Measurements from ENCODE around the gene OR2V1. TPM values are rescaled to one million over a fixed set of nuclear protein-coding genes. Genes with fewer than 3 reads are reported as not detected.

OR2V1 gene
- total and polyA plus RNA-seq, 2 of the 4 experiments (the other 2 are of a cell fraction): not detected

DNA sequence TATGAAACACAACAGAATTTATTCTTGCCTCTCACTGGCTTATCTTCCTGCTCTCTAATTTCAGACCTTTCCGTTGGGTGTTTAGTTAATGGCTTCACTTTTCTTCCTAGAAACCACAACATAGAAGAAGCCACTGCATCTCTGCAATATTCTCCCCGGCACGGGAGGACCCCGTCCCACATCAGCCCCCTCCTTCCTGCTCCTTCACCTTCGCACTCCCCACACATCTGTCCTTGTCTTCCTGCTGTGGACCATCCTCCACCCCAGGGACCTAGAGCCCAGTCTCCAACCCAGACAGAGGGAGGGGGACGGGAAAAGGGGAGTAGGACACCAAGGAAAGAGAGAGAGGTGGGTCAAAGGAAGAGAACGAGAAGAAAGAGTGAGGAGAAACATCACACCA lies 1.4 kb downstream of the OR2V1 start:
- Histone ChIP-seq H4K8ac (ENCODE audit: low read depth in 2 of 2, low read length in 2 of 2) (no peak overlapping the region), H3K79me1 (ENCODE audit: low read depth in 1 of 2, low read length in 2 of 2) (no peaks in the 10 kb centered on the region), H3K4me2 (ENCODE audit: low read depth, low read length) (no peak overlapping the region), H3K9ac (ENCODE audit: low read depth, low read length) (no peak overlapping the region), H4K91ac (ENCODE audit: insufficient read depth, low read depth, low read length) (no peak overlapping the region), H3K18ac (ENCODE audit: low read depth, low read length) (no peak overlapping the region), H2BK5ac (ENCODE audit: low read depth, low read length, poor library complexity, severe bottlenecking) (no peak overlapping the region), H3K23ac (ENCODE audit: low read depth, low read length) (no peak overlapping the region), H3K36me3 (ENCODE audit: control insufficient read depth, insufficient read depth, low read length) (no peaks in the 10 kb centered on the region), H3K9me1 (ENCODE audit: insufficient read depth, low read length) (no peaks in the 10 kb centered on the region), H3K9me3 (ENCODE audit: control insufficient read depth, insufficient read depth, low read length) (peaks cover 3% of the 10 kb centered on the region; the same call in 1 of the 2 replicates), H2BK15ac (ENCODE audit: low read depth, low read length) (no peak overlapping the region), H3K27ac (ENCODE audit: insufficient read depth, low read length) (no peak overlapping the region), H3K56ac (ENCODE audit: extremely low read depth, insufficient read depth, low read length) (no peak overlapping the region), H3K4me1 (ENCODE audit: control insufficient read depth, insufficient read depth, low read length) (no peaks in the 10 kb centered on the region), H3K4me3 (ENCODE audit: insufficient read depth, low read depth, low read length) (no peak overlapping the region), H4K5ac (ENCODE audit: low read depth, low read length) (no peak overlapping the region), H2AK9ac (replicated peaks; ENCODE audit: low read depth, low read length, poor library complexity) (no peak overlapping the region), H2BK20ac (ENCODE audit: low read depth, low read length) (no peak overlapping the region), H3K27me3 (ENCODE audit: control insufficient read depth, insufficient read depth, low read length) (peaks cover 4% of the 10 kb centered on the region; the same call in 1 of the 2 replicates), H3K4ac (ENCODE audit: low read depth, low read length) (no peak overlapping the region), H2BK120ac (ENCODE audit: low read depth, low read length) (no peak overlapping the region), H2AK5ac (ENCODE audit: low read depth, low read length) (no peak overlapping the region), H4K20me1 (ENCODE audit: insufficient read depth, low read length) (no peaks in the 10 kb centered on the region), H2AFZ (replicated peaks; ENCODE audit: low read length, poor library complexity) (no peak overlapping the region), H3K14ac (replicated peaks; ENCODE audit: low read depth, low read length) (no peak overlapping the region)
- dilution Hi-C loops (cut with HindIII; ENCODE audit: low sequenced_read_pairs, unreplicated experiment) (no loop called here), in situ Hi-C loops (cut with MboI; ENCODE audit: low sequenced_read_pairs) (no loop called here), intact Hi-C loops (cut with micrococcal nuclease) (no loop called here)
- CTCF ChIA-PET: no interaction called here
- DNase-seq: no peak
- no peak for ATAC-seq (ENCODE audit: low read depth)
- no TSS peak for BruUV-seq (replicated peaks)
- TF ChIP-seq RAD21 (IDR thresholded peaks at IDR 0.05; ENCODE audit: low read length) (no peak), RFX5 (IDR thresholded peaks at IDR 0.05; ENCODE audit: low read depth, low read length) (no peak), MXI1 (IDR thresholded peaks at IDR 0.05; ENCODE audit: borderline replicate concordance, low read depth, low read length) (no peak), BHLHE40 (IDR thresholded peaks at IDR 0.05; ENCODE audit: low read depth, low read length) (no peak), ELK1 (IDR thresholded peaks at IDR 0.05; ENCODE audit: borderline replicate concordance, low read depth, low read length) (no peak), FOS (IDR thresholded peaks at IDR 0.05; ENCODE audit: low read depth, low read length) (no peak), NFE2L2 (IDR thresholded peaks at IDR 0.05; ENCODE audit: low read depth, low read length) (no peak), MAFK (IDR thresholded peaks at IDR 0.05; ENCODE audit: low read depth, low read length) (no peak), MAZ (IDR thresholded peaks at IDR 0.05; ENCODE audit: borderline replicate concordance, low read depth, low read length) (no peak), CTCF (conservative IDR thresholded peaks at IDR 0.05; ENCODE audit: low read depth, low read length) (no peak), CHD1 (IDR thresholded peaks at IDR 0.05; ENCODE audit: low read depth, low read length) (no peak), RCOR1 (IDR thresholded peaks at IDR 0.05; ENCODE audit: insufficient replicate concordance, low read length) (no peak), CEBPB (IDR thresholded peaks at IDR 0.05; ENCODE audit: low read depth, low read length) (no peak), POLR2A (IDR thresholded peaks at IDR 0.05; ENCODE audit: low read depth, low read length) (no peak), SMC3 (IDR thresholded peaks at IDR 0.05; ENCODE audit: low read depth, low read length) (no peak)
- TF ChIP-seq, protein P1, sequence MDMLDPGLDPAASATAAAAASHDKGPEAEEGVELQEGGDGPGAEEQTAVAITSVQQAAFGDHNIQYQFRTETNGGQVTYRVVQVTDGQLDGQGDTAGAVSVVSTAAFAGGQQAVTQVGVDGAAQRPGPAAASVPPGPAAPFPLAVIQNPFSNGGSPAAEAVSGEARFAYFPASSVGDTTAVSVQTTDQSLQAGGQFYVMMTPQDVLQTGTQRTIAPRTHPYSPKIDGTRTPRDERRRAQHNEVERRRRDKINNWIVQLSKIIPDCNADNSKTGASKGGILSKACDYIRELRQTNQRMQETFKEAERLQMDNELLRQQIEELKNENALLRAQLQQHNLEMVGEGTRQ (IDR thresholded peaks at IDR 0.05; ENCODE audit: low read depth, low read length): no peak
- no CpG with 5 or more reads among the region's 7 CpGs for WGBS, 2 experiments (ENCODE audit: extremely low coverage in 2 of 2, insufficient read length in 1 of 2)
- POLR2A ChIA-PET (ENCODE audit: unreplicated experiment): no interaction called here
